Measurements from ENCODE around the gene MB21D2. TPM values are rescaled to one million over a fixed set of nuclear protein-coding genes. Genes with fewer than 3 reads are reported as not detected.

The MB21D2 gene
- total RNA-seq, 1 donor from 2014 or later = 42.5 TPM

GRCh38 chr3:192940129-192940528 is 22.5 kb upstream of the MB21D2 start:
- Mint-ChIP-seq H3K36me3 (ENCODE audit: unreplicated experiment) (no peaks in the 10 kb centered on the region), H3K27me3 (ENCODE audit: unreplicated experiment) (peaks cover 3% of the 10 kb centered on the region), H3K9me3 (ENCODE audit: unreplicated experiment) (peaks cover 2% of the 10 kb centered on the region), H3K27ac (ENCODE audit: unreplicated experiment) (no peak overlapping the region), H3K4me1 (ENCODE audit: low read depth, unreplicated experiment) (peaks cover 10% of the 10 kb centered on the region), H3K4me3 (ENCODE audit: unreplicated experiment) (no peak overlapping the region)
- no peak for TF ChIP-seq CTCF (IDR thresholded peaks at IDR 0.05; ENCODE audit: partially characterized antibody, unreplicated experiment)
- DNase-seq = no peak

DNA sequence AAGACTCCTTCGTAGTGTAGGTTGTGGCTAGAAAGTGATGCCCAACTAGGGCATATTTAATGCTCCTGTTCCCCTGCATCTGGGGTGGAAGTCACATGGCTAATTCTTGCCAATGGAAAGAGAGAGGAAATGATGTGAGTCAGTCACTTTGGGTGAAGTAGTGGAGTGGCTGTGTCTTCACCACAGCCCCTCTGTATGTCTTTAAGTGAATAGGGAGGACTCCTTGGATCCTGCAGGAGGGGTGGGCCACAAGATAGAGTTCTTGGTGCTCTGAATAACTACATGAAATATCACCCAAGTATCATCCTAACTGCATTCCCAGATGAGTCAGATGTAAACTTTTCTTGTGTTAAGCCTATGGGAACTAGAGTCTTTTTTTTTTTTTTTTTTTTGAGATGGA is 17.8 kb upstream of the MB21D2 start:
- H3K27me3 Mint-ChIP-seq (ENCODE audit: unreplicated experiment) = peaks cover 4% of the 10 kb centered on the region
- H3K36me3 Mint-ChIP-seq (ENCODE audit: unreplicated experiment) = no peaks in the 10 kb centered on the region
- H3K4me3 Mint-ChIP-seq (ENCODE audit: unreplicated experiment) = no peak overlapping the region
- no peak for DNase-seq
- no peak for TF ChIP-seq CTCF (IDR thresholded peaks at IDR 0.05; ENCODE audit: partially characterized antibody, unreplicated experiment)
- peaks cover 3% of the 10 kb centered on the region for H3K4me1 Mint-ChIP-seq (ENCODE audit: low read depth, unreplicated experiment)
- H3K27ac Mint-ChIP-seq (ENCODE audit: unreplicated experiment) = no peak overlapping the region
- H3K9me3 Mint-ChIP-seq (ENCODE audit: unreplicated experiment) = peaks cover 2% of the 10 kb centered on the region

- H3K4me3 Mint-ChIP-seq (ENCODE audit: unreplicated experiment) = no peak overlapping the region
- no peak for DNase-seq
- H3K9me3 Mint-ChIP-seq (ENCODE audit: unreplicated experiment) = peaks cover 1% of the 10 kb centered on the region
- no peaks in the 10 kb centered on the region for H3K36me3 Mint-ChIP-seq (ENCODE audit: unreplicated experiment)
- TF ChIP-seq CTCF (IDR thresholded peaks at IDR 0.05; ENCODE audit: partially characterized antibody, unreplicated experiment) = no peak
- H3K27me3 Mint-ChIP-seq (ENCODE audit: unreplicated experiment) = peaks cover 4% of the 10 kb centered on the region
- H3K27ac Mint-ChIP-seq (ENCODE audit: unreplicated experiment) = no peak overlapping the region
- peaks cover 5% of the 10 kb centered on the region for H3K4me1 Mint-ChIP-seq (ENCODE audit: low read depth, unreplicated experiment)
These were observed 16.3 kb upstream of the MB21D2 start for GRCh38 chr3:192933779-192934460.

- H3K27ac Mint-ChIP-seq (ENCODE audit: unreplicated experiment) = no peak overlapping the region
- H3K36me3 Mint-ChIP-seq (ENCODE audit: unreplicated experiment) = no peaks in the 10 kb centered on the region
- peaks cover 2% of the 10 kb centered on the region for H3K27me3 Mint-ChIP-seq (ENCODE audit: unreplicated experiment)
- no peak for DNase-seq
- H3K9me3 Mint-ChIP-seq (ENCODE audit: unreplicated experiment) = peaks cover 1% of the 10 kb centered on the region
- no peak overlapping the region for H3K4me3 Mint-ChIP-seq (ENCODE audit: unreplicated experiment)
- no peak for TF ChIP-seq CTCF (IDR thresholded peaks at IDR 0.05; ENCODE audit: partially characterized antibody, unreplicated experiment)
- peaks cover 5% of the 10 kb centered on the region for H3K4me1 Mint-ChIP-seq (ENCODE audit: low read depth, unreplicated experiment)
These were observed 15.6 kb upstream of the MB21D2 start for GRCh38 chr3:192933259-192933658.

DNA sequence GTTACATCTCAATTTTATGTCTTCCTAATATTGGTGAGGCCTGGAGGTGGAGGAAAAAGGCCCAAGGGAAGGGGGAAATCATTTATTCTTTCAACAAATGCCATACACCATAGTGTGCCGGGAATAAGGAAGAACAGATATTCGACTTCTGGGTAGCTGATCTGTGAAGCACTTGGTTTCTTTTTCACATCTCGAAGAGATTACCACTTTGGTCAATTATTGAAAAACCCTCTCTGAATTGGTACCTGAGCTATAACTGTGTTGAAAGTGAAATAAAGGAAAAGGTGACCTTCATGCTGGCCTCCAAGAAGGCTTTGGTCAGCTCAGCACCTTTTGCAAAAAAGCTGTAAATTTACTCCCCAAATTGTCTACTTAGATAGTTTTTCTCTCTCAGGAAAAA is 14.2 kb upstream of the MB21D2 start:
- no peak for DNase-seq
- Mint-ChIP-seq H3K4me3 (ENCODE audit: unreplicated experiment) (no peak overlapping the region), H3K36me3 (ENCODE audit: unreplicated experiment) (no peaks in the 10 kb centered on the region), H3K27ac (ENCODE audit: unreplicated experiment) (no peak overlapping the region), H3K4me1 (ENCODE audit: low read depth, unreplicated experiment) (peaks cover 13% of the 10 kb centered on the region), H3K9me3 (ENCODE audit: unreplicated experiment) (peaks cover 1% of the 10 kb centered on the region), H3K27me3 (ENCODE audit: unreplicated experiment) (peaks cover 2% of the 10 kb centered on the region)
- TF ChIP-seq CTCF (IDR thresholded peaks at IDR 0.05; ENCODE audit: partially characterized antibody, unreplicated experiment) = no peak
